HG02938 (cell line): Measurements from ENCODE around the gene MYO10.

Experiments used
- ATAC-seq: cut with Tn5 transposase; IDR thresholded peaks from one replicate; pipeline ENCODE4 v1.9.1; 2021; ENCODE audit warnings: mild to moderate bottlenecking, moderate library complexity; ENCODE audit not compliant: unreplicated experiment

The MYO10 gene

GRCh38 chr5:16918156-16918555, 17.9 kb downstream of the MYO10 start:
- no peak for ATAC-seq

GRCh38 chr5:16916262-16916878, 19.7 kb downstream of the MYO10 start:
- no peak for ATAC-seq

- ATAC-seq = no peak
Observed at GRCh38 chr5:16914584-16914983, 21.5 kb downstream of the MYO10 start.

- ATAC-seq = no peak
Observed at GRCh38 chr5:16914108-16914435, 22.0 kb downstream of the MYO10 start.

- ATAC-seq = no peak
Observed at GRCh38 chr5:16913187-16914107, 22.6 kb downstream of the MYO10 start.

GRCh38 chr5:16912080-16912479, 24.0 kb downstream of the MYO10 start:
- ATAC-seq = no peak

- ATAC-seq = no peak
Observed at GRCh38 chr5:16909464-16909863, 26.6 kb downstream of the MYO10 start.

- no peak for ATAC-seq
Observed at GRCh38 chr5:16907270-16907669, 28.8 kb downstream of the MYO10 start.

- no peak for ATAC-seq
Observed at GRCh38 chr5:16906255-16906654, 29.8 kb downstream of the MYO10 start.

GRCh38 chr5:16903480-16904300, 32.4 kb downstream of the MYO10 start:
- ATAC-seq = no peak

- no peak for ATAC-seq
Observed at GRCh38 chr5:16902846-16903245, 33.2 kb downstream of the MYO10 start.

GRCh38 chr5:16901021-16901644, 35.0 kb downstream of the MYO10 start:
- ATAC-seq = no peak

- ATAC-seq = no peak
Observed at GRCh38 chr5:16899171-16899570, 36.9 kb downstream of the MYO10 start.

GRCh38 chr5:16897800-16898199, 38.3 kb downstream of the MYO10 start:
- no peak for ATAC-seq

- ATAC-seq = no peak
Observed at GRCh38 chr5:16897284-16897704, 38.8 kb downstream of the MYO10 start.

GRCh38 chr5:16896767-16897166, 39.3 kb downstream of the MYO10 start:
- no peak for ATAC-seq

GRCh38 chr5:16894236-16895057, 41.6 kb downstream of the MYO10 start:
- no peak for ATAC-seq

- no peak for ATAC-seq
Observed at GRCh38 chr5:16891033-16891432, 45.1 kb downstream of the MYO10 start.

GRCh38 chr5:16889972-16890519, 46.0 kb downstream of the MYO10 start:
- ATAC-seq = no peak
